Mesendoderm (in vitro differentiated cells): ENCODE results near the gene FAAH2.
"Not testable (repeated sequence)": the region's sequence is repeated elsewhere in the genome, so short reads cannot be mapped to it uniquely, and the experiment has no call there.

Experiments
- DNase-seq: peaks from one replicate; pipeline ENCODE4 v3.0.0; 2013
- H2AK5ac ChIP-seq: 2 replicates; pipeline ENCODE4 v1.6.1; 2013; ENCODE audit warnings: low read length, inconsistent platforms
- H2BK120ac ChIP-seq: 2 replicates; pipeline ENCODE4 v1.6.1; 2013; ENCODE audit warnings: low read depth, mild to moderate bottlenecking, low read length, moderate library complexity, mixed read lengths
- H2BK15ac ChIP-seq: replicated peaks from 2 replicates; pipeline ENCODE4 v1.6.1; 2013; ENCODE audit warnings: low read depth, mild to moderate bottlenecking, moderate library complexity
- H2BK5ac ChIP-seq: 2 replicates; pipeline ENCODE4 v1.6.1; 2013; ENCODE audit warnings: low read length, inconsistent platforms
- H3K18ac ChIP-seq: 2 replicates; pipeline ENCODE4 v1.6.1; 2013; ENCODE audit warnings: mild to moderate bottlenecking, low read length, mixed read lengths
- H3K23ac ChIP-seq: one replicate; pipeline ENCODE4 v1.6.1; 2013; ENCODE audit warnings: low read length
- H3K27ac ChIP-seq: 2 replicates; pipeline ENCODE4 v1.5.1; 2013; ENCODE audit warnings: low read depth, mild to moderate bottlenecking, inconsistent platforms, low read length, moderate library complexity
- H3K27me3 ChIP-seq: 2 replicates; pipeline ENCODE4 v1.6.1; 2013; ENCODE audit warnings: low read length, control low read depth, mild to moderate bottlenecking, inconsistent platforms; ENCODE audit not compliant: insufficient read depth, poor library complexity
- H3K36me3 ChIP-seq: 2 replicates; pipeline ENCODE4 v1.6.1; 2013; ENCODE audit warnings: low read length, inconsistent platforms; ENCODE audit not compliant: control insufficient read depth, insufficient read depth
- H3K4ac ChIP-seq: one replicate; pipeline ENCODE4 v1.6.1; 2013; ENCODE audit warnings: low read depth, mild to moderate bottlenecking, low read length, moderate library complexity
- H3K4me1 ChIP-seq: 2 replicates; pipeline ENCODE4 v1.6.1; 2013; ENCODE audit warnings: low read depth, low read length, inconsistent platforms; ENCODE audit not compliant: control insufficient read depth
- H3K4me2 ChIP-seq: 2 replicates; pipeline ENCODE4 v1.6.1; 2013; ENCODE audit warnings: low read length
- H3K4me3 ChIP-seq: 2 replicates; pipeline ENCODE4 v1.5.1; 2013; ENCODE audit warnings: mild to moderate bottlenecking, low read length
- H3K56ac ChIP-seq: one replicate; pipeline ENCODE4 v1.6.1; 2013; ENCODE audit warnings: low read length
- H3K79me1 ChIP-seq: 2 replicates; pipeline ENCODE4 v1.6.1; 2013; ENCODE audit warnings: low read length, inconsistent platforms
- H3K79me2 ChIP-seq: 2 replicates; pipeline ENCODE4 v1.6.1; 2013; ENCODE audit warnings: mild to moderate bottlenecking, low read length; ENCODE audit not compliant: control insufficient read depth, insufficient read depth
- H3K9ac ChIP-seq: 2 replicates; pipeline ENCODE4 v1.6.1; 2013; ENCODE audit warnings: low read length, inconsistent platforms
- H4K5ac ChIP-seq: one replicate; pipeline ENCODE4 v1.6.1; 2013; ENCODE audit warnings: low read length
- H4K8ac ChIP-seq: one replicate; pipeline ENCODE4 v1.6.1; 2013; ENCODE audit warnings: low read depth, mild to moderate bottlenecking, control low read depth, low read length, moderate library complexity
- WGBS: extraction: QIAGEN DNeasy Blood & Tissue Kit; methylation state at CpG from one replicate; pipeline ENCODE4 v1.1.7; 2013; ENCODE audit warnings: low lambda C conversion rate, missing lambda C conversion rate; ENCODE audit not compliant: insufficient coverage; ENCODE audit errors: extremely low coverage; 5-methylcytosine and 5-hydroxymethylcytosine counted together

Gene FAAH2

GRCh38 chrX:57366430-57366829 lies 79.9 kb downstream of the FAAH2 start:
- Histone ChIP-seq H3K79me1 (no peaks in the 10 kb centered on the region), H3K4me1 (no peaks in the 10 kb centered on the region), H2BK120ac (no peak overlapping the region), H3K4me3 (no peak overlapping the region), H3K27me3 (no peaks in the 10 kb centered on the region), H4K8ac (no peak overlapping the region), H2BK5ac (no peak overlapping the region), H3K36me3 (no peaks in the 10 kb centered on the region), H3K4me2 (no peak overlapping the region), H3K56ac (no peak overlapping the region), H3K4ac (no peak overlapping the region), H3K27ac (no peak overlapping the region), H2AK5ac (no peak overlapping the region), H3K23ac (no peak overlapping the region), H2BK15ac (no peak overlapping the region), H3K9ac (no peak overlapping the region), H3K18ac (no peak overlapping the region), H3K79me2 (no peaks in the 10 kb centered on the region), H4K5ac (no peak overlapping the region)
- no peak for DNase-seq
- WGBS: no CpG with 5 or more reads among the region's 4 CpGs

- no peak overlapping the region for H4K5ac ChIP-seq
- H3K27me3 ChIP-seq: no peaks in the 10 kb centered on the region
- no peak overlapping the region for H2AK5ac ChIP-seq
- no peak overlapping the region for H3K4me2 ChIP-seq
- H4K8ac ChIP-seq: no peak overlapping the region
- no peak overlapping the region for H3K56ac ChIP-seq
- no peak overlapping the region for H2BK120ac ChIP-seq
- DNase-seq: no peak
- H3K36me3 ChIP-seq: no peaks in the 10 kb centered on the region
- no peak overlapping the region for H3K9ac ChIP-seq
- H2BK5ac ChIP-seq: no peak overlapping the region
- H3K79me2 ChIP-seq: no peaks in the 10 kb centered on the region
- no peak overlapping the region for H2BK15ac ChIP-seq
- H3K27ac ChIP-seq: no peak overlapping the region
- no peak overlapping the region for H3K4ac ChIP-seq
- no peaks in the 10 kb centered on the region for H3K4me1 ChIP-seq
- no peak overlapping the region for H3K4me3 ChIP-seq
- no peak overlapping the region for H3K18ac ChIP-seq
- no CpG with 5 or more reads among the region's 1 CpG for WGBS
- no peaks in the 10 kb centered on the region for H3K79me1 ChIP-seq
- H3K23ac ChIP-seq: no peak overlapping the region
Observed at GRCh38 chrX:57367649-57368048, 81.1 kb downstream of the FAAH2 start.

GRCh38 chrX:57368158-57368557 lies 81.7 kb downstream of the FAAH2 start:
- Histone ChIP-seq H3K27me3 (no peaks in the 10 kb centered on the region), H3K4me2 (no peak overlapping the region), H3K36me3 (no peaks in the 10 kb centered on the region), H3K4ac (no peak overlapping the region), H3K9ac (no peak overlapping the region), H3K4me3 (no peak overlapping the region), H3K56ac (no peak overlapping the region), H4K5ac (no peak overlapping the region), H3K4me1 (no peaks in the 10 kb centered on the region), H4K8ac (no peak overlapping the region), H2BK120ac (no peak overlapping the region), H3K79me1 (no peaks in the 10 kb centered on the region), H3K23ac (no peak overlapping the region), H3K18ac (no peak overlapping the region), H3K79me2 (no peaks in the 10 kb centered on the region), H3K27ac (no peak overlapping the region), H2AK5ac (no peak overlapping the region), H2BK15ac (no peak overlapping the region), H2BK5ac (no peak overlapping the region)
- DNase-seq: no peak
- no CpG with 5 or more reads among the region's 1 CpG for WGBS

GRCh38 chrX:57379296-57379695 lies 92.8 kb downstream of the FAAH2 start:
- H3K79me2 ChIP-seq: no peaks in the 10 kb centered on the region
- H3K4ac ChIP-seq: no peak overlapping the region
- H2BK120ac ChIP-seq: no peak overlapping the region
- H3K4me3 ChIP-seq: no peak overlapping the region
- H3K23ac ChIP-seq: no peak overlapping the region
- no peak overlapping the region for H3K18ac ChIP-seq
- H3K9ac ChIP-seq: no peak overlapping the region
- no peaks in the 10 kb centered on the region for H3K79me1 ChIP-seq
- no peaks in the 10 kb centered on the region for H3K36me3 ChIP-seq
- no peak overlapping the region for H2BK5ac ChIP-seq
- no peak overlapping the region for H4K8ac ChIP-seq
- H4K5ac ChIP-seq: no peak overlapping the region
- H3K4me1 ChIP-seq: no peaks in the 10 kb centered on the region
- H3K4me2 ChIP-seq: no peak overlapping the region
- no peak overlapping the region for H3K27ac ChIP-seq
- H3K56ac ChIP-seq: no peak overlapping the region
- H2BK15ac ChIP-seq: no peak overlapping the region
- H3K27me3 ChIP-seq: no peaks in the 10 kb centered on the region
- H2AK5ac ChIP-seq: no peak overlapping the region
- WGBS: no CpG with 5 or more reads among the region's 4 CpGs
- DNase-seq: no peak

GRCh38 chrX:57380026-57380796 lies 93.7 kb downstream of the FAAH2 start:
- H3K4ac ChIP-seq: no peak overlapping the region
- H2BK15ac ChIP-seq: no peak overlapping the region
- H3K27me3 ChIP-seq: no peaks in the 10 kb centered on the region
- DNase-seq: no peak
- H3K23ac ChIP-seq: no peak overlapping the region
- no peak overlapping the region for H3K27ac ChIP-seq
- no peak overlapping the region for H3K9ac ChIP-seq
- no peak overlapping the region for H2BK120ac ChIP-seq
- no peak overlapping the region for H3K56ac ChIP-seq
- no peaks in the 10 kb centered on the region for H3K4me1 ChIP-seq
- H2BK5ac ChIP-seq: no peak overlapping the region
- H3K4me3 ChIP-seq: no peak overlapping the region
- no CpG with 5 or more reads among the region's 3 CpGs for WGBS
- H3K79me2 ChIP-seq: no peaks in the 10 kb centered on the region
- H3K18ac ChIP-seq: no peak overlapping the region
- H2AK5ac ChIP-seq: no peak overlapping the region
- no peaks in the 10 kb centered on the region for H3K79me1 ChIP-seq
- H4K8ac ChIP-seq: no peak overlapping the region
- no peak overlapping the region for H3K4me2 ChIP-seq
- H4K5ac ChIP-seq: no peak overlapping the region
- no peaks in the 10 kb centered on the region for H3K36me3 ChIP-seq

GRCh38 chrX:57394162-57394561 lies 107.7 kb downstream of the FAAH2 start:
- H2BK120ac ChIP-seq, H4K8ac ChIP-seq, H3K79me1 ChIP-seq, H3K9ac ChIP-seq, H2BK5ac ChIP-seq, H3K36me3 ChIP-seq, H2AK5ac ChIP-seq, H2BK15ac ChIP-seq, H3K27me3 ChIP-seq, H3K4me2 ChIP-seq, H3K18ac ChIP-seq, H3K4me1 ChIP-seq, H3K4ac ChIP-seq, H3K4me3 ChIP-seq, H3K79me2 ChIP-seq, H3K56ac ChIP-seq, H3K23ac ChIP-seq, H4K5ac ChIP-seq, H3K27ac ChIP-seq, DNase-seq: not testable (repeated sequence)
- WGBS: no CpG with 5 or more reads among the region's 7 CpGs
